Mammary epithelial cell (primary cell): Measurements from ENCODE around the gene UGP2.

Experiments used
- EZH2 ChIP-seq: IDR thresholded peaks from 2 replicates; pipeline ENCODE4 v1.6.1; 2012; ENCODE audit warnings: low read length, inconsistent platforms, borderline replicate concordance
- TF ChIP-seq, protein P1 (sequence below), 2 donors: IDR thresholded peaks in 1 of 2; conservative IDR thresholded peaks in 1 of 2; 2 replicates each; pipeline ENCODE4 v1.5.1; 2011 to 2012; ENCODE audit warnings: inconsistent platforms in 2 of 2, low read length in 2 of 2, mild to moderate bottlenecking in 2 of 2, control low read depth in 1 of 2, low read depth in 1 of 2; ENCODE audit not compliant: insufficient read depth in 1 of 2; ENCODE audit errors: extremely low read depth in 1 of 2

DNA sequence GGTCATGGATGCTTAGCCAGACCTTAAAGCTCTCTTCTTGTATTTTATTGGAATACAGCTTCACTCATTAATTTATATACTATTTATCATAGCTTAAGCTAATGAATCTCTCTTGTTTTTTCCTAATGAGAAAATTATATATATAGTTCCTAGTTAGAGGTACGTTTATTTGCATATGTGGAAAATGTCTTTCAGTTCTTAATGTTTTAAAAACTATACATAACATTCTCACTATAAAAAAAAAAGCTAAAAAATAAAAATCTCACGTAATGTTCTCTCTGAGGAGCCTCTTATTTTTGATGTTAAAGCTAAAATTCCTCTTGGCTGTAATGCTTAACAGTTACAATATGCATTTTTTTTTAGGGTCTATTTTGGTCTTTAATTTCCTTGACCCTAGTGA, 16.6 kb downstream of the UGP2 start:
- TF ChIP-seq, protein P1, sequence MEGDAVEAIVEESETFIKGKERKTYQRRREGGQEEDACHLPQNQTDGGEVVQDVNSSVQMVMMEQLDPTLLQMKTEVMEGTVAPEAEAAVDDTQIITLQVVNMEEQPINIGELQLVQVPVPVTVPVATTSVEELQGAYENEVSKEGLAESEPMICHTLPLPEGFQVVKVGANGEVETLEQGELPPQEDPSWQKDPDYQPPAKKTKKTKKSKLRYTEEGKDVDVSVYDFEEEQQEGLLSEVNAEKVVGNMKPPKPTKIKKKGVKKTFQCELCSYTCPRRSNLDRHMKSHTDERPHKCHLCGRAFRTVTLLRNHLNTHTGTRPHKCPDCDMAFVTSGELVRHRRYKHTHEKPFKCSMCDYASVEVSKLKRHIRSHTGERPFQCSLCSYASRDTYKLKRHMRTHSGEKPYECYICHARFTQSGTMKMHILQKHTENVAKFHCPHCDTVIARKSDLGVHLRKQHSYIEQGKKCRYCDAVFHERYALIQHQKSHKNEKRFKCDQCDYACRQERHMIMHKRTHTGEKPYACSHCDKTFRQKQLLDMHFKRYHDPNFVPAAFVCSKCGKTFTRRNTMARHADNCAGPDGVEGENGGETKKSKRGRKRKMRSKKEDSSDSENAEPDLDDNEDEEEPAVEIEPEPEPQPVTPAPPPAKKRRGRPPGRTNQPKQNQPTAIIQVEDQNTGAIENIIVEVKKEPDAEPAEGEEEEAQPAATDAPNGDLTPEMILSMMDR (conservative IDR thresholded peaks at IDR 0.05 in 1 of 2, IDR thresholded peaks at IDR 0.05 in 1 of 2; ENCODE audit: extremely low read depth in 1 of 2, insufficient read depth in 1 of 2, low read depth in 1 of 2, low read length in 2 of 2), result no peak
- no peak for TF ChIP-seq EZH2
